Immature natural killer cell (primary cell): ENCODE measurements around the gene KDM4E. TPM values are rescaled to one million over a fixed set of nuclear protein-coding genes. Genes with fewer than 3 reads are reported as not detected.
A peak's percentile ranks its signal among the peaks of the same experiment; 100 is the strongest.

Source experiments
- DNase-seq, 3 donors: peaks; one replicate each; pipeline ENCODE4 v3.0.0; 2022; ENCODE audit warnings: mixed read lengths in 1 of 3
- H3K27ac Mint-ChIP-seq, 6 donors: one replicate each; pipeline ENCODE4 v1.8.0; 2020; ENCODE audit warnings: mixed read lengths in 6 of 6, mild to moderate bottlenecking in 5 of 6, inconsistent platforms in 4 of 6, moderate library complexity in 3 of 6
- H3K27me3 Mint-ChIP-seq, 3 donors: one replicate each; pipeline ENCODE4 v1.8.0; 2020 to 2021; ENCODE audit warnings: low read depth in 3 of 3, mild to moderate bottlenecking in 3 of 3, mixed read lengths in 3 of 3, moderate library complexity in 3 of 3, inconsistent platforms in 1 of 3
- H3K36me3 Mint-ChIP-seq, 3 donors: one replicate each; pipeline ENCODE4 v1.8.0; 2020; ENCODE audit warnings: mixed read lengths in 3 of 3, inconsistent platforms in 2 of 3, mild to moderate bottlenecking in 2 of 3
- H3K4me1 Mint-ChIP-seq, 2 donors: one replicate each; pipeline ENCODE4 v1.8.0; 2020; ENCODE audit warnings: inconsistent platforms in 2 of 2, mild to moderate bottlenecking in 2 of 2, mixed read lengths in 2 of 2, moderate library complexity in 1 of 2
- H3K4me3 Mint-ChIP-seq, 5 donors: one replicate each; pipeline ENCODE4 v1.8.0; 2020; ENCODE audit warnings: mild to moderate bottlenecking in 5 of 5, mixed read lengths in 5 of 5, inconsistent platforms in 3 of 5, moderate library complexity in 3 of 5
- H3K9me3 Mint-ChIP-seq, 6 donors: one replicate each; pipeline ENCODE4 v1.8.0; 2020; ENCODE audit warnings: mild to moderate bottlenecking in 6 of 6, mixed read lengths in 6 of 6, inconsistent platforms in 4 of 6, moderate library complexity in 3 of 6
- polyA plus RNA-seq, 3 donors: library from polyadenylated mRNA; unstranded; fragments of 300-500 nt; fragmentation: Illumina TruSeq; gene quantifications; one replicate each; pipeline ENCODE4 v1.2.3, GENCODE V29; 2021

KDM4E gene
- polyA plus RNA-seq, 3 donors from 2014 or later, result not detected

DNA sequence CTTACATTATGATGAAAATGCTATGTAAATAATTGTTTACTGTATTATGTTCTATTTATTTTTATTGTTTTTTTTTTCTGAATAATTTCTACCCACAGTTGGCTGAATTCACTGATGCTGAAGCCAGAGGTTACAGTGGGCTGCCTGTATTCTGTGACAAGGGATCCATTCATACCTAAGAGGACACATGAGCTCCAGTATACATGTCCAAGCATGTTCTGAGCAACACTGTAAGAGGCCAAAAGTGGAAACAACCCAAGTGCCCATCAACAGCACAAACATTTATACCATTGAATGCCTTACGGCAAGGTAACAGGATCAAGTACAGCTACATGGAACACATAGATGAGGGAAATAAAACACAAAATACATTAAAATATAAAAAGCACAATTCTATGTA is 40.3 kb downstream of the KDM4E start:
- Mint-ChIP-seq H3K4me1 (peaks cover 23 to 34% of the 10 kb centered on the region in 2 donors), H3K9me3 (no peaks in the 10 kb centered on the region), H3K36me3 (no peaks in the 10 kb centered on the region), H3K4me3 (peak overlapping the region in 2 of 5 donors; percentile 14 to 33), H3K27me3 (peaks cover 0 to 21% (median 6%) of the 10 kb centered on the region in 3 donors), H3K27ac (no peak overlapping the region)
- no peak for DNase-seq

DNA sequence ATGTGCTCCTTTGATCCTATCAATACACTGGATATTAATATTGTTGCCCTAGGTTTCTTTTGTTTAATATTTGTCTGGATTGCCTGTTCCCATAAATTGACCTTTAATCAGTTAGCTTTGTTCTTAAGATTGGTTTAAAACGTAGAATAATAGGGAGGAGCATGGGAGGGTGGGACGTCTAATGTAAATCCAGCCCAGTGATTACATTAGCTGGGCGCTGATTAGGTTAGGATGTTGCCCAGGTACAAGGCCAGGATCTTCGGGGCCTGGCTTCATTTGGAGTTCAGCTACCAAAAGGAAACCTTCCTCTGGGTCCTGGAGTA is 41.6 kb downstream of the KDM4E start, which contains the start of gene SRSF8:
Gene SRSF8, plus strand, starts transcription at position 204 of the 323 bp plus-strand sequence. CDS start 308 bp downstream, outside the sequence.
- Mint-ChIP-seq H3K4me3 (peak within 1 kb of the TSS; percentile 91 to 98 (median 97)), H3K27me3 (peaks cover 0 to 13% (median 6%) of the 10 kb centered on the region in 3 donors), H3K9me3 (no peaks in the 10 kb centered on the region), H3K4me1 (peaks cover 29 to 45% of the 10 kb centered on the region in 2 donors), H3K36me3 (no peaks in the 10 kb centered on the region), H3K27ac (peak within 1 kb of the TSS; percentile 94 to 99 (median 96))
- no peak for DNase-seq

DNA sequence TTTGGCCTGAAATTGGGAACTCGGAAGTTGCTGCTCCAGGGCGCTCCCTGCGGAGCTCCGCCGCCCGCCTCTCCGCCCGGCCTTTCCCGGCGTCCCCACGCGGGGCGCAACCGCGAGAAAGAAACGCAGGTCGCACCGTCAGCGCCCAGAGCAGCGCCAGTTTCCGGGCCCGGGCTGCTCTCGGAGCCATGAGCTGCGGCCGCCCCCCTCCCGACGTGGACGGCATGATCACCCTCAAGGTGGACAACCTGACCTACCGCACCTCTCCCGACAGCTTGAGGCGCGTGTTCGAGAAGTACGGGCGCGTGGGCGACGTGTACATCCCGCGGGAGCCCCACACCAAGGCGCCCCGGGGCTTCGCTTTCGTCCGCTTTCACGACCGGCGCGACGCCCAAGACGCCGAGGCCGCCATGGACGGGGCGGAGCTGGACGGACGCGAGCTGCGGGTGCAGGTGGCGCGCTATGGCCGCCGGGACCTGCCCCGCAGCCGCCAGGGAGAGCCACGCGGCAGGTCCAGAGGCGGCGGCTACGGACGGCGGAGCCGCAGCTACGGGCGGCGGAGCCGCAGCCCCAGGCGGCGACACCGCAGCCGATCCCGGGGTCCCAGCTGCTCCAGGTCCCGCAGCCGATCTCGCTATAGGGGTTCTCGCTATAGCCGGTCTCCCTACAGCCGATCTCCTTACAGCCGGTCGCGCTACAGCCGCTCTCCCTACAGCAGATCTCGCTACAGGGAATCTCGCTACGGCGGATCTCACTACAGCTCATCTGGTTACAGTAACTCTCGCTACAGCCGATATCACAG is 42.2 kb downstream of the KDM4E start:
- Mint-ChIP-seq H3K4me1 (peaks cover 29 to 48% of the 10 kb centered on the region in 2 donors), H3K36me3 (no peaks in the 10 kb centered on the region), H3K27me3 (peaks cover 0 to 9% (median 6%) of the 10 kb centered on the region in 3 donors), H3K4me3 (peak overlapping the region; percentile 91 to 98 (median 97)), H3K27ac (peak overlapping the region; percentile 94 to 99 (median 96)), H3K9me3 (no peaks in the 10 kb centered on the region)
- DNase-seq, result peak; percentile 78 to 79 (median 78)

DNA sequence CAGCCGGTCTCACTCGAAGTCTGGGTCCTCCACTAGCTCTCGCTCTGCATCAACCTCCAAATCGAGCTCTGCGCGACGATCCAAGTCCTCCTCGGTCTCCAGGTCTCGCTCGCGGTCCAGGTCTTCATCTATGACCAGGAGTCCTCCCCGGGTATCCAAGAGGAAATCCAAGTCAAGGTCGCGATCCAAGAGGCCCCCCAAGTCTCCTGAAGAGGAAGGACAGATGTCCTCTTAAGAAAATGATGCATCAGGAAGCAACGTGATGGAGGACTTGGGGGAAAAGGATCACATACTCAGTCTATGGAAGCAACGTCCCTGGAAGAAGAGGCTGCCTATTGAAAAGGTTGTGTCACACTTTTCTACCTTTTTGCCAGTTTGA is 42.8 kb downstream of the KDM4E start:
- peak overlapping the region; percentile 94 to 99 (median 96) for H3K27ac Mint-ChIP-seq
- no peaks in the 10 kb centered on the region for H3K36me3 Mint-ChIP-seq
- H3K4me1 Mint-ChIP-seq, result peaks cover 29 to 52% of the 10 kb centered on the region in 2 donors
- peak overlapping the region; percentile 91 to 98 (median 97) for H3K4me3 Mint-ChIP-seq
- no peak for DNase-seq
- H3K27me3 Mint-ChIP-seq, result peaks cover 0 to 9% (median 6%) of the 10 kb centered on the region in 3 donors
- no peaks in the 10 kb centered on the region for H3K9me3 Mint-ChIP-seq

DNA sequence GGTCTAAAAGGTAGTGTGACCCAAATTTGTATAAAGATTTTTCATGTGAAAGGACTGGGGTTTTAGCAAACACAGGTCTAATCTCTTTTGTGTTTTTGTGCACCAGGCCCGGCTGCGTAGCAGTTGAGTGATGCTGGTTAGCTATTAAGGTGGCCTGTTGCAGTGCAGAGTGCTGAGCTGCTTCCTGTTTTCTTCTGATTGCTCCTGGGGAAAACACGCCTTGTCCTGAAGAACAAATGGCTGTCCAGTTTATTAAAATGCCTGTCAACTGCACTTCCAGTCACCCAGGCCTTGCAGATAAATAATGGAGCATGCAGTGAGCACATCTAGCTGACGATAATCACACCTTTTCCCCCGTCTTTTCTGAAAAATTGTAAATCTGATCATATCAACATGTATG is 43.5 kb downstream of the KDM4E start:
- DNase-seq, result peak; percentile 79 to 81 (median 80)
- peaks cover 29 to 53% of the 10 kb centered on the region in 2 donors for H3K4me1 Mint-ChIP-seq
- no peaks in the 10 kb centered on the region for H3K9me3 Mint-ChIP-seq
- no peaks in the 10 kb centered on the region for H3K36me3 Mint-ChIP-seq
- peaks cover 0 to 9% (median 6%) of the 10 kb centered on the region in 3 donors for H3K27me3 Mint-ChIP-seq
- H3K4me3 Mint-ChIP-seq, result peak overlapping the region; percentile 91 to 98 (median 97)
- H3K27ac Mint-ChIP-seq, result peak overlapping the region; percentile 94 to 99 (median 96)

DNA sequence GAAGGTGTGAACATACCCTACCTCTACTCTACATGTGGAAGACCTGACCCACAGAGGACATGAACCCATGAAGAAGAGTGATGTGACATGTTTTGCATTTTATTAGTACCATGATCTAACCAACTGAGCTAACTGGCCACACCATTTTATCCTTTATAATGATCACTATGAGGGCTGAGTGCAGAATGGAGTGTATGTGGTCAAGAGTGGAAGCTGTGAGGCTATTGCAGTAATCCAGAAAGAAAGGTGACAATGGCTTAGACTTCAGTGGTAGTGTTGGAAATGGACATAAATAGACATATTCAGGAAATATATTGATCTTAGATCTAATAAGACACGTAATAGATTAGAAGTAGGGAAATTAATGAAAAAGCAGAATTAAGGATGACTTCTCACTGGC is 45.4 kb downstream of the KDM4E start:
- Mint-ChIP-seq H3K4me1 (peaks cover 29 to 53% of the 10 kb centered on the region in 2 donors), H3K9me3 (no peaks in the 10 kb centered on the region), H3K27me3 (peaks cover 0 to 10% (median 6%) of the 10 kb centered on the region in 3 donors), H3K36me3 (no peaks in the 10 kb centered on the region), H3K27ac (peak overlapping the region in 2 of 6 donors; percentile 6 to 18), H3K4me3 (peak overlapping the region in 1 of 5 donors; percentile 14)
- DNase-seq, result no peak

DNA sequence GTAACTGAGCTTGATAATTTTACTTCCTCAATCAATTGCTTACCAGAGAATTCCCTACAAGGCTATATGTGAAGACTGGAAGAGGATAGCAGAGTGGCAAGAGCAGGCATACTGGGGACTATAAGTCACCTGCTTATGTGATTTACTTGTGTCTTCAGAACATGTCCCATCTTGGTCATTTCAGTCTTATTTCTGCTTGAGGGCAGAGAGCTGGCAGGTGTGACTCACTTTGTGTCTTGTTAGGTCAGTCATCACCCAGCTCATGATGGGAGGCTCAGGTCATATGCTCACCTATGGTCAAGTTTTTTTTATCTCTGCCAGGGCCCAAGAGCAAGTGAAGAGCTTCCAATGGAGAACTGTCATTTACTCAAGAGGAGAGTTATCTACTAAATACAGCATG is 47.9 kb downstream of the KDM4E start:
- H3K27ac Mint-ChIP-seq, result no peak overlapping the region
- no peak overlapping the region for H3K4me3 Mint-ChIP-seq
- no peaks in the 10 kb centered on the region for H3K36me3 Mint-ChIP-seq
- H3K9me3 Mint-ChIP-seq, result no peaks in the 10 kb centered on the region
- H3K4me1 Mint-ChIP-seq, result peaks cover 18 to 42% of the 10 kb centered on the region in 2 donors
- no peak for DNase-seq
- H3K27me3 Mint-ChIP-seq, result peaks cover 0 to 3% (median 2%) of the 10 kb centered on the region in 3 donors

DNA sequence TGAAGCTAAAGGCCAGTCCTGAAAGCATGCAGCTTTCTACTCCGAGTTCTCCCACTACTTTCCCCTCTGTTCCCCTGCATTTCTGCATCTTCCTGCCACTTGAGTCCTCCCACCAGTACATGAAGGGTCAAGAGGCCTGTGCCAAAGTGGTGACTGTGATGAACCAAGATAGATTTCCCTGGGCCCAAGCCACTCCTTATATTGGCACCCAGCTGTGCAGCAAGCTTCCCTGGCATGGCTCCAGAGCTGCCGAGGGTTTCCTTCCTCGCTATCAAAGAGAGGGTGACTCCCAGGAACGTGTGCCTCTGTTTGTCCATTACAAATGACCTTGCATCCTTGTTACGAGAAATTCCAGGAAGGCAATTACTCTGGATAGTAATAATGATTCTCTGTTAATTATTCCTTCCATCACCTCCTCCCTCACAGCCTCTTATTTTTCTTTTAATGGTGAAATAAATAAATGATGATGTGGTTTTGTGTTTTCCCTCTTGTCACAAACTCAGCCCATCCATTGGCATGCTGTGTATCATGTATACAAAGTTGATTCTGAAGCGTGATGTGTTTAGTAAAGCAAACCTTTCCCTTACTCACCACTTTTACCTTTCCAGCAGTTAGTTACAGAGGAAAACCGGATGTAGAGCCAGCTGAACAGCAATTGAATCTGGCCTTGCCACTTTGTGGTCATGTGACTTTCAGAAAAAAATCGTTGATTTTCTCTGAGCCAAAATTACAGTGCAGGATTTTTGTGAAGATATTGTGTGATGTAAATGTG is 49.9 kb downstream of the KDM4E start:
- peaks cover 0 to 3% (median 0%) of the 10 kb centered on the region in 3 donors for H3K27me3 Mint-ChIP-seq
- H3K27ac Mint-ChIP-seq, result no peak overlapping the region
- no peaks in the 10 kb centered on the region for H3K36me3 Mint-ChIP-seq
- H3K9me3 Mint-ChIP-seq, result no peaks in the 10 kb centered on the region
- H3K4me1 Mint-ChIP-seq, result peaks cover 7 to 22% of the 10 kb centered on the region in 2 donors
- no peak overlapping the region for H3K4me3 Mint-ChIP-seq
- no peak for DNase-seq

DNA sequence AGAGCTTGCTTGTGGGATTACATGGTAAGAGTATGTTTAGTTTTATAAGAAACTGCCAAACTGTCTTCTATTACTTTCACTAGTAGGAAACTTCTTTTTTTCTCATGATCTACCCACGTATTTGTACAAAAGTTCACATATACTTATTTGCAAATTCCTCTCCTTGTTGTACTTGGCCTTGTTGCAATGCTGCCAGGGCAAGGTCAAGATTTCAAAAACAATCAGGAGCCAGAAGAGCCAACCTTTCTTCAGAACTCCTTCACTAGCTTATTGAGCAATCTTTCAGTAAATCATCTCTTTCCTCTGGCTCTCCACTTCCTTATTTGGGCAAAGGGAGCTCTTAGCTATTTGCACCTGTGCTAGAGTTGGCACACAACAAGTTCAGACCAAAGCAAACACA is 51.4 kb downstream of the KDM4E start:
- Mint-ChIP-seq H3K9me3 (no peaks in the 10 kb centered on the region), H3K4me1 (peaks cover 0 to 11% of the 10 kb centered on the region in 2 donors), H3K27ac (no peak overlapping the region), H3K36me3 (no peaks in the 10 kb centered on the region), H3K27me3 (peaks cover 0 to 5% (median 0%) of the 10 kb centered on the region in 3 donors), H3K4me3 (no peak overlapping the region)
- DNase-seq, result no peak

DNA sequence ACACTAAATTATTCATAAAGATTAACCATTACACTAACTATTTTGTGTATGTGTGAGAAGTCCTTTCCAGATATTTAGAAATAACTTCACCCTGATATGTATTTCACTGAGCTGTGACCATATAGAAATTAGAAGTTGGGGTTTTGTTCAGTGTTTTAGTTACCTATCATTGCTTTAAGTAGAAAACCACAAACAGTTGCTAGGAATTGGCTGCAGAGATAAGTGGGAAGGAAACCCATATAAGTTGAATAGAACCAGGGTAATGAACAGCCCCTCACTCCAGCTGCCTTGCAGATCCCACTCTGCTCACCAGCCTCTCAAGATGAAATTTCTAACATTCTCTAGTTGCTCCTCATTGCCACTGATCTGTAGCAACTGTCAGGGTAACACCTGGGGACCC is 51.9 kb downstream of the KDM4E start:
- no peak for DNase-seq
- peaks cover 0 to 5% of the 10 kb centered on the region in 2 donors for H3K4me1 Mint-ChIP-seq
- no peaks in the 10 kb centered on the region for H3K36me3 Mint-ChIP-seq
- H3K27me3 Mint-ChIP-seq, result peaks cover 0 to 5% (median 0%) of the 10 kb centered on the region in 3 donors
- H3K27ac Mint-ChIP-seq, result no peak overlapping the region
- no peaks in the 10 kb centered on the region for H3K9me3 Mint-ChIP-seq
- H3K4me3 Mint-ChIP-seq, result no peak overlapping the region

Other genes with a start within 250 kb of the KDM4E start
- gene CWC15, start 51.7 kb upstream of the KDM4E start, polyA plus RNA-seq, result 10 to 100 TPM; 40.4 to 48.7 (median 47.2) TPM
- under 1 TPM in 2 of 3 donors, not detected in 1; 0.10 to 0.22 TPM for gene KDM4D, start 51.5 kb upstream of the KDM4E start, polyA plus RNA-seq
- gene KDM4F, start 24.2 kb downstream of the KDM4E start, polyA plus RNA-seq, result not detected
- gene SRSF8, start 41.7 kb downstream of the KDM4E start, polyA plus RNA-seq, result 10 to 100 TPM; 76.2 to 92.4 (median 82.6) TPM
- 10 to 100 TPM; 12.6 to 17.2 (median 15.1) TPM for gene ENDOD1, start 64.6 kb downstream of the KDM4E start, polyA plus RNA-seq
- gene SESN3, start 205.9 kb downstream of the KDM4E start, polyA plus RNA-seq, result under 1 TPM; 0.29 to 0.45 (median 0.33) TPM